Natural killer cell (primary cell): ENCODE data around the gene GULP1. TPM values are rescaled to one million over a fixed set of nuclear protein-coding genes. Genes with fewer than 3 reads are reported as not detected.

Experiments
- ATAC-seq, 3 donors: fragments of 150-1000 bp in 2 of 3; fragments of 200-7000 bp in 1 of 3; cut with Tn5 transposase; 1 replicate in 1 of 3; 2 replicates in 2 of 3; pipeline ENCODE4 v1.10.0; 2021; ENCODE audit warnings: mild to moderate bottlenecking in 2 of 3, moderate library complexity in 2 of 3
- DNase-seq, 2 donors: peaks; one replicate each; pipeline versions ENCODE4 v3.0.0 to v3.0.0-alpha.2; 2013 to 2021; ENCODE audit warnings: mixed read lengths in 1 of 2
- H3K27ac ChIP-seq: one replicate; pipeline ENCODE4 v1.5.1; 2013; ENCODE audit warnings: mild to moderate bottlenecking, low read length
- H3K27me3 ChIP-seq: one replicate; pipeline ENCODE4 v1.6.1; 2013; ENCODE audit warnings: low read length; ENCODE audit not compliant: control insufficient read depth, insufficient read depth
- H3K36me3 ChIP-seq: one replicate; pipeline ENCODE4 v1.6.1; 2013; ENCODE audit warnings: low read length; ENCODE audit not compliant: control insufficient read depth, insufficient read depth
- H3K4me1 ChIP-seq: one replicate; pipeline ENCODE4 v1.6.1; 2013; ENCODE audit warnings: low read length; ENCODE audit not compliant: control insufficient read depth, insufficient read depth
- H3K4me3 ChIP-seq: one replicate; pipeline ENCODE4 v1.5.1; 2013; ENCODE audit warnings: low read length
- H3K9me3 ChIP-seq: one replicate; pipeline ENCODE4 v1.6.1; 2013; ENCODE audit warnings: low read length; ENCODE audit not compliant: control insufficient read depth, insufficient read depth
- H3K27ac Mint-ChIP-seq, 2 donors: one replicate each; pipeline ENCODE4 v1.8.0; 2022; ENCODE audit warnings: mild to moderate bottlenecking in 2 of 2, mixed read lengths in 2 of 2, moderate library complexity in 1 of 2
- H3K27me3 Mint-ChIP-seq, 2 donors: one replicate each; pipeline ENCODE4 v1.8.0; 2022; ENCODE audit warnings: low read depth in 2 of 2, mixed read lengths in 2 of 2
- H3K36me3 Mint-ChIP-seq: one replicate; pipeline ENCODE4 v1.8.0; 2022; ENCODE audit warnings: mixed read lengths
- H3K4me1 Mint-ChIP-seq, 2 donors: one replicate each; pipeline ENCODE4 v1.8.0; 2022; ENCODE audit warnings: mixed read lengths in 2 of 2
- H3K4me3 Mint-ChIP-seq: one replicate; pipeline ENCODE4 v1.8.0; 2022; ENCODE audit warnings: mild to moderate bottlenecking, moderate library complexity, mixed read lengths
- H3K9me3 Mint-ChIP-seq, 2 donors: one replicate each; pipeline ENCODE4 v1.8.0; 2022; ENCODE audit warnings: mixed read lengths in 2 of 2
- CTCF ChIP-seq: fragments of 200-600 bp; IDR thresholded peaks from one replicate; pipeline ENCODE4 v1.8.0; 2022; ENCODE audit warnings: antibody characterized with exemption
- WGBS: methylation state at CpG from one replicate; pipeline ENCODE4 v1.1.7; 2013; ENCODE audit warnings: missing lambda C conversion rate; ENCODE audit not compliant: insufficient coverage; 5-methylcytosine and 5-hydroxymethylcytosine counted together
- intact Hi-C: fragments of 100-400 bp; cut with micrococcal nuclease; formaldehyde crosslinking; loops from one replicate; pipeline ENCODE4 v1.14.2; 2022
- total RNA-seq, 4 donors: library from RNA; stranded (reverse); fragments of 120-200 nt in 1 of 4; gene quantifications; one replicate each; pipeline versions ENCODE4 v1.2.3 to v1.2.4, GENCODE V29; 2013 to 2022

Gene GULP1
- total RNA-seq, 3 donors from 2014 or later (not counting 1 experiment from before 2014, with no cell fraction given) = not detected

DNA sequence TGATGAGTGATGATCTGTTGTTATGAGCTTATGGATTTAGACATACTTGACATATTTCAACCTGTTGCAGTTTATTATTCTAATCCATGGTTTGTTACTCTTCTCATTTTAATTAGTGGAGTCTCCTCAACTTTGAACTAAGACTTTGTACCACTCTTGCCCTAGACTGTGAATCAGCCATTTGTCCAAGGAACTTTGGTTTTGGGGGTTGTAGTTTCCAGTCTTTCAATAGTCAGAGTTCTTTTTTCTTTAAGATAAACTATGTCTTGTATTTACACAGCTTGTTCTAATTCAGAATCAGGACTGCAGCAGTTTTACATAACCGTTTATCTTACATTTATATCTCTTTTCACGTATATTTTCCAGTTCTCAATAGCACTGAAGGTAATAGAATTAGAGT is 133.6 kb downstream of the GULP1 start:
- no peak for ATAC-seq
- H3K27me3 Mint-ChIP-seq = no peaks in the 10 kb centered on the region
- no peaks in the 10 kb centered on the region for H3K4me1 Mint-ChIP-seq
- peaks cover 9% of the 10 kb centered on the region for H3K36me3 Mint-ChIP-seq
- H3K4me3 Mint-ChIP-seq = no peak overlapping the region
- Histone ChIP-seq H3K9me3 (peaks cover 5% of the 10 kb centered on the region), H3K36me3 (no peaks in the 10 kb centered on the region), H3K4me1 (no peaks in the 10 kb centered on the region), H3K4me3 (no peak overlapping the region), H3K27ac (no peak overlapping the region), H3K27me3 (no peaks in the 10 kb centered on the region)
- 83% methylated on average over 1 of the region's 2 CpGs for WGBS
- peaks cover 8 to 19% of the 10 kb centered on the region in 2 donors for H3K9me3 Mint-ChIP-seq
- intact Hi-C loops = no loop called here
- no peak for DNase-seq
- H3K27ac Mint-ChIP-seq = no peak overlapping the region
- no peak for TF ChIP-seq CTCF

- no peak for TF ChIP-seq CTCF
- Mint-ChIP-seq H3K4me3 (no peak overlapping the region), H3K36me3 (peaks cover 9% of the 10 kb centered on the region), H3K27ac (no peak overlapping the region), H3K27me3 (no peaks in the 10 kb centered on the region), H3K9me3 (peaks cover 10 to 22% of the 10 kb centered on the region in 2 donors), H3K4me1 (no peaks in the 10 kb centered on the region)
- no peak overlapping the region for H3K4me3 ChIP-seq
- no peaks in the 10 kb centered on the region for H3K27me3 ChIP-seq
- WGBS = 43% methylated on average over 2 of the region's 2 CpGs
- intact Hi-C loops = no loop called here
- ATAC-seq (no peak), DNase-seq (no peak)
- no peaks in the 10 kb centered on the region for H3K9me3 ChIP-seq
- H3K4me1 ChIP-seq = no peaks in the 10 kb centered on the region
- H3K27ac ChIP-seq = no peak overlapping the region
- H3K36me3 ChIP-seq = no peaks in the 10 kb centered on the region
Measured at GRCh38 chr2:188426121-188426520, 134.4 kb downstream of the GULP1 start.

GRCh38 chr2:188430705-188431104 is 139.0 kb downstream of the GULP1 start:
- Mint-ChIP-seq H3K36me3 (peaks cover 16% of the 10 kb centered on the region), H3K27me3 (no peaks in the 10 kb centered on the region), H3K4me3 (no peak overlapping the region), H3K4me1 (no peaks in the 10 kb centered on the region), H3K27ac (no peak overlapping the region), H3K9me3 (peaks cover 10 to 19% of the 10 kb centered on the region in 2 donors)
- no peak for ATAC-seq
- H3K36me3 ChIP-seq = no peaks in the 10 kb centered on the region
- no peaks in the 10 kb centered on the region for H3K9me3 ChIP-seq
- DNase-seq = no peak
- H3K4me3 ChIP-seq = no peak overlapping the region
- 63% methylated on average over 1 of the region's 1 CpG for WGBS
- H3K27ac ChIP-seq = no peak overlapping the region
- no peak for TF ChIP-seq CTCF
- intact Hi-C loops = no loop called here
- H3K4me1 ChIP-seq = no peaks in the 10 kb centered on the region
- H3K27me3 ChIP-seq = no peaks in the 10 kb centered on the region

GRCh38 chr2:188434018-188434417 is 142.3 kb downstream of the GULP1 start:
- Mint-ChIP-seq H3K27me3 (no peaks in the 10 kb centered on the region), H3K36me3 (peaks cover 9% of the 10 kb centered on the region), H3K4me1 (no peaks in the 10 kb centered on the region), H3K27ac (no peak overlapping the region), H3K4me3 (no peak overlapping the region), H3K9me3 (peaks cover 10 to 12% of the 10 kb centered on the region in 2 donors)
- ATAC-seq = no peak
- Histone ChIP-seq H3K9me3 (no peaks in the 10 kb centered on the region), H3K27ac (no peak overlapping the region), H3K36me3 (no peaks in the 10 kb centered on the region), H3K4me3 (no peak overlapping the region), H3K4me1 (no peaks in the 10 kb centered on the region), H3K27me3 (no peaks in the 10 kb centered on the region)
- WGBS = 100% methylated on average over 1 of the region's 1 CpG
- TF ChIP-seq CTCF = no peak
- intact Hi-C loops = no loop called here
- no peak for DNase-seq
